SK-N-SH (cell line): Measurements from ENCODE around the gene LRMDA. TPM values are rescaled to one million over a fixed set of nuclear protein-coding genes. Genes with fewer than 3 reads are reported as not detected.

Source experiments
- CTCF ChIA-PET: fragments of 300-600, 350-600 bp; formaldehyde crosslinking; extraction: SDS; loops from one replicate; lab custom pipeline; 2021; lab: Yijun Ruan, JAX
- POLR2A ChIA-PET: fragments of 350-600 bp; sonication (Branson Sonifier 250); formaldehyde crosslinking; extraction: SDS; loops from one replicate; lab custom pipeline; 2020; ENCODE audit warnings: antibody characterized with exemption, inconsistent platforms; lab: Yijun Ruan, JAX
- DNase-seq: peaks from one replicate; pipeline ENCODE4 v3.0.0; 2012
- H2AFZ ChIP-seq: fragments of 200-600 bp; sonication (generic); 2 replicates; pipeline ENCODE4 v1.8.1; 2016; ENCODE audit warnings: antibody characterized with exemption, mild to moderate bottlenecking, low read depth
- H3F3A ChIP-seq: fragments of 200-600 bp; sonication (generic); replicated peaks from 2 replicates; pipeline ENCODE3; 2016; ENCODE audit warnings: antibody characterized with exemption, mild to moderate bottlenecking; ENCODE audit not compliant: insufficient read depth
- H3K27ac ChIP-seq, 2 experiments: fragments of 200-500 bp in 1 of 2; fragments of 200-600 bp in 1 of 2; sonication (Bioruptor generic) in 1 of 2; sonication (generic), shearing (Covaris generic) in 1 of 2; 2 replicates each; pipeline versions ENCODE4 v1.5.1 to v1.6.1; 2014 to 2016; ENCODE audit warnings: low read depth in 2 of 2, inconsistent platforms in 1 of 2, low read length in 1 of 2, mild to moderate bottlenecking in 1 of 2, mixed read lengths in 1 of 2
- H3K27me3 ChIP-seq: fragments of 200-600 bp; sonication (generic), shearing (Covaris generic); 2 replicates; pipeline ENCODE4 v1.6.1; 2016; ENCODE audit warnings: mixed run types; ENCODE audit not compliant: insufficient read depth
- H3K36me3 ChIP-seq, 2 experiments: fragments of 200-500 bp in 1 of 2; fragments of 200-600 bp in 1 of 2; sonication (Bioruptor generic) in 1 of 2; sonication (generic) in 1 of 2; replicated peaks in 1 of 2; 2 replicates each; pipeline versions ENCODE3 to v1.5.1; 2014 to 2016; ENCODE audit warnings: low read length in 1 of 2, mild to moderate bottlenecking in 1 of 2; ENCODE audit not compliant: insufficient read depth in 2 of 2, control insufficient read depth in 1 of 2
- H3K4me1 ChIP-seq, 2 experiments: fragments of 200-500 bp in 1 of 2; fragments of 200-600 bp in 1 of 2; sonication (Bioruptor generic) in 1 of 2; sonication (generic), shearing (Covaris generic) in 1 of 2; 2 replicates each; pipeline versions ENCODE4 v1.5.1 to v1.6.1; 2014 to 2016; ENCODE audit warnings: low read depth in 1 of 2, low read length in 1 of 2, mixed run types in 1 of 2; ENCODE audit not compliant: insufficient read depth in 2 of 2, control insufficient read depth in 1 of 2
- H3K4me2 ChIP-seq: fragments of 200-600 bp; sonication (generic), shearing (Covaris generic); 2 replicates; pipeline ENCODE4 v1.6.1; 2017; ENCODE audit warnings: mixed run types
- H3K4me3 ChIP-seq, 2 experiments: fragments of 200-500 bp in 1 of 2; fragments of 200-600 bp in 1 of 2; sonication (Bioruptor generic) in 1 of 2; sonication (generic), shearing (Covaris generic) in 1 of 2; 2 replicates each; pipeline versions ENCODE4 v1.5.1 to v1.8.1; 2014 to 2016; ENCODE audit warnings: low read depth in 2 of 2, inconsistent platforms in 1 of 2, low read length in 1 of 2, mild to moderate bottlenecking in 1 of 2, mixed read lengths in 1 of 2, moderate library complexity in 1 of 2
- H3K79me2 ChIP-seq: fragments of 200-600 bp; sonication (generic); 2 replicates; pipeline ENCODE4 v1.8.1; 2017; ENCODE audit warnings: mild to moderate bottlenecking; ENCODE audit not compliant: insufficient read depth
- H3K9ac ChIP-seq: fragments of 200-600 bp; sonication (generic); 2 replicates; pipeline ENCODE4 v1.6.1; 2017; ENCODE audit warnings: mixed run types
- H3K9me2 ChIP-seq: fragments of 200-600 bp; sonication (generic); 2 replicates; pipeline ENCODE4 v1.6.1; 2017; ENCODE audit warnings: mixed run types
- H3K9me3 ChIP-seq: fragments of 200-600 bp; sonication (generic); 2 replicates; pipeline ENCODE4 v1.6.1; 2017; ENCODE audit warnings: mixed run types, mild to moderate bottlenecking, moderate library complexity
- H4K20me1 ChIP-seq: fragments of 200-600 bp; sonication (generic); 2 replicates; pipeline ENCODE4 v1.6.1; 2017; ENCODE audit warnings: mild to moderate bottlenecking, mixed run types; ENCODE audit not compliant: insufficient read depth
- CTCF ChIP-seq: fragments of 200-600 bp; sonication (generic); IDR thresholded peaks from 2 replicates; pipeline ENCODE4 v1.6.1; 2017; ENCODE audit warnings: antibody characterized with exemption, mild to moderate bottlenecking, moderate library complexity
- ELF1 ChIP-seq: IDR thresholded peaks from 2 replicates; pipeline ENCODE4 v1.4.0; 2012
- EP300 ChIP-seq, 2 experiments: IDR thresholded peaks; 2 replicates each; pipeline versions ENCODE4 v1.4.0 to v1.6.1; 2012; ENCODE audit warnings: borderline replicate concordance in 1 of 2, low read depth in 1 of 2, low read length in 1 of 2
- EZH2phosphoT487 ChIP-seq: fragments of 200-600 bp; sonication (generic); IDR thresholded peaks from 2 replicates; pipeline ENCODE4 v1.6.1; 2017; ENCODE audit warnings: low read depth, mixed run types, mild to moderate bottlenecking, antibody characterized with exemption, moderate library complexity, borderline replicate concordance
- FOSL2 ChIP-seq: IDR thresholded peaks from 2 replicates; pipeline ENCODE4 v1.4.0; 2012; ENCODE audit warnings: low read depth, mild to moderate bottlenecking, moderate library complexity, borderline replicate concordance
- FOXM1 ChIP-seq: IDR thresholded peaks from 2 replicates; pipeline ENCODE4 v1.4.0; 2012; ENCODE audit warnings: low read depth, mild to moderate bottlenecking
- JUND ChIP-seq: IDR thresholded peaks from 2 replicates; pipeline ENCODE4 v1.4.0; 2012
- MEF2A ChIP-seq: IDR thresholded peaks from 2 replicates; pipeline ENCODE4 v1.4.0; 2012; ENCODE audit warnings: low read depth, borderline replicate concordance
- NFIC ChIP-seq: IDR thresholded peaks from 2 replicates; pipeline ENCODE4 v1.4.0; 2012; ENCODE audit warnings: borderline replicate concordance
- POLR2AphosphoS5 ChIP-seq: IDR thresholded peaks from 2 replicates; pipeline ENCODE4 v1.6.1; 2012; ENCODE audit warnings: low read depth, low read length
- RCOR1 ChIP-seq: fragments of 150-350 bp; IDR thresholded peaks from 2 replicates; pipeline ENCODE4 v1.6.1; 2017; ENCODE audit warnings: antibody characterized with exemption, low read length
- REST ChIP-seq: IDR thresholded peaks from 2 replicates; pipeline ENCODE4 v1.6.1; 2012; ENCODE audit warnings: mild to moderate bottlenecking, low read depth, low read length, moderate library complexity
- RXRA ChIP-seq: IDR thresholded peaks from 2 replicates; pipeline ENCODE4 v1.4.0; 2012; ENCODE audit warnings: low read depth, mild to moderate bottlenecking, borderline replicate concordance
- SMC3 ChIP-seq: IDR thresholded peaks from 2 replicates; pipeline ENCODE4 v1.6.1; 2012; ENCODE audit warnings: low read depth, low read length, improper control_type of control experiment
- USF2 ChIP-seq: fragments of 150-350 bp; IDR thresholded peaks from 2 replicates; pipeline ENCODE4 v1.6.1; 2017; ENCODE audit warnings: antibody characterized with exemption, low read length, low read depth, borderline replicate concordance
- ZBTB33 ChIP-seq: IDR thresholded peaks from 2 replicates; pipeline ENCODE4 v1.4.0; 2012; ENCODE audit warnings: low read depth, borderline replicate concordance
- WGBS: methylation state at CpG from one replicate; pipeline ENCODE4 v1.1.6; 2017; ENCODE audit warnings: low lambda C conversion rate; 5-methylcytosine and 5-hydroxymethylcytosine counted together
- polyA plus RNA-seq, 3 experiments: library from polyadenylated mRNA; depleted of rRNA; stranded (reverse); fragments of >200 nt; gene quantifications; 2 replicates each; pipeline ENCODE4 v1.2.3, GENCODE V29; 2012

Gene LRMDA
- polyA plus RNA-seq, 1 of the 3 experiments (the other 2 are of a cell fraction) = 0.95 TPM

- Histone ChIP-seq H3F3A (no peaks in the 10 kb centered on the region), H3K27ac (no peak overlapping the region), H3K79me2 (no peaks in the 10 kb centered on the region), H3K4me3 (no peak overlapping the region), H2AFZ (no peak overlapping the region), H3K9ac (no peak overlapping the region)
- POLR2A ChIA-PET = no interaction called here
- TF ChIP-seq RCOR1 = no peak
- TF ChIP-seq ELF1 = no peak
- no peak for TF ChIP-seq MEF2A
- TF ChIP-seq CTCF = no peak
- no peak for TF ChIP-seq NFIC
- TF ChIP-seq EP300 (IDR thresholded peaks at IDR 0.05; ENCODE audit: borderline replicate concordance in 1 of 2, low read depth in 1 of 2, low read length in 1 of 2) = no peak
- TF ChIP-seq EZH2phosphoT487 = no peak
- TF ChIP-seq, all 33 proteins: peak for 0
- 77% methylated on average over 12 of the region's 12 CpGs for whole genome bisulfite sequencing
- DNase-seq = no peak
- Histone ChIP-seq H4K20me1 (no peaks in the 10 kb centered on the region), H3K27me3 (0 out of 2 replicates have a peak, but pooled peaks cover 5% of the 10 kb centered on the region), H3K4me2 (no peak overlapping the region), H3K4me1 (no peaks in the 10 kb centered on the region; a peak in 1 of 4 replicates), H3K9me2 (no peaks in the 10 kb centered on the region), H3K9me3 (no peaks in the 10 kb centered on the region), H3K36me3 (no peaks in the 10 kb centered on the region)
- CTCF ChIA-PET = interaction anchor here (1.0 to 1.3 kb wide), 2 partner anchors 10 to 15 kb away, joined by 3 read pairs; no protein-coding TSS in a partner anchor
Observed at GRCh38 chr10:76051007-76051936, 619.8 kb downstream of the LRMDA start.

- DNase-seq = no peak
- Histone ChIP-seq H3K27ac (no peak overlapping the region), H3K4me1 (no peaks in the 10 kb centered on the region; a peak in 1 of 4 replicates), H3K9ac (no peak overlapping the region), H3K4me3 (no peak overlapping the region), H2AFZ (no peak overlapping the region), H3K9me3 (no peaks in the 10 kb centered on the region), H3K27me3 (0 out of 2 replicates have a peak, but pooled peaks cover 5% of the 10 kb centered on the region), H3K36me3 (no peaks in the 10 kb centered on the region), H3K79me2 (no peaks in the 10 kb centered on the region), H4K20me1 (no peaks in the 10 kb centered on the region), H3K4me2 (no peak overlapping the region), H3F3A (no peaks in the 10 kb centered on the region), H3K9me2 (no peaks in the 10 kb centered on the region)
- 72% methylated on average over 7 of the region's 9 CpGs for WGBS
- ChIA-PET POLR2A (no interaction called here), CTCF (no interaction called here)
- TF ChIP-seq ZBTB33 (no peak), MEF2A (no peak), FOXM1 (no peak), USF2 (no peak), JUND (no peak), REST (no peak), POLR2AphosphoS5 (no peak), RXRA (no peak), FOSL2 (no peak), SMC3 (no peak)
Observed at GRCh38 chr10:76052682-76053503, 621.5 kb downstream of the LRMDA start.
